Caco-2 (cell line): ENCODE measurements around the gene FGF2. TPM values are rescaled to one million over a fixed set of nuclear protein-coding genes. Genes with fewer than 3 reads are reported as not detected.
"Not testable (repeated sequence)": the region's sequence is repeated elsewhere in the genome, so short reads cannot be mapped to it uniquely, and the experiment has no call there.

ENCODE experiments used
- BruUV-seq: library from RNA; stranded (reverse); fragments of 400-500 nt; replicated peaks from 2 replicates; lab custom pipeline; 2021; lab: Mats Ljungman, UMichigan
- CTCF ChIA-PET: fragments of 300-600 bp; sonication (Branson Sonifier 250); formaldehyde crosslinking; loops from one replicate; lab custom pipeline; 2022; ENCODE audit warnings: antibody characterized with exemption; lab: Charles Lee
- POLR2A ChIA-PET: fragments of 300-600 bp; sonication (Branson Sonifier 250); formaldehyde crosslinking; loops from one replicate; lab custom pipeline; 2022; ENCODE audit warnings: antibody characterized with exemption; lab: Charles Lee
- DNase-seq, 2 experiments: peaks; one replicate each; pipeline versions ENCODE4 v3.0.0 to v3.0.0-alpha.2; 2020 to 2022
- H3K27me3 ChIP-seq: replicated peaks from 2 replicates; pipeline ENCODE4 v1.6.0; 2011; ENCODE audit warnings: low read length; ENCODE audit not compliant: control insufficient read depth, insufficient read depth
- H3K36me3 ChIP-seq: 2 replicates; pipeline ENCODE4 v1.5.1; 2011; ENCODE audit warnings: low read length; ENCODE audit not compliant: control insufficient read depth, insufficient read depth
- H3K4me1 ChIP-seq: fragments of 250-450 bp; sonication (Bioruptor Pico); 2 replicates; pipeline ENCODE4 v1.5.1; 2020; ENCODE audit warnings: mild to moderate bottlenecking
- H3K4me3 ChIP-seq: 2 replicates; pipeline ENCODE4 v1.5.1; 2011; ENCODE audit warnings: low read depth, mild to moderate bottlenecking, control low read depth, low read length
- H3K9me3 ChIP-seq: fragments of 250-450 bp; sonication (Bioruptor Pico); 2 replicates; pipeline ENCODE4 v1.5.1; 2020; ENCODE audit warnings: mild to moderate bottlenecking, moderate library complexity
- H3K27ac Mint-ChIP-seq: one replicate; pipeline ENCODE4 v1.8.0; 2022; ENCODE audit warnings: mixed read lengths; ENCODE audit not compliant: unreplicated experiment
- H3K27me3 Mint-ChIP-seq: one replicate; pipeline ENCODE4 v1.8.0; 2022; ENCODE audit warnings: mixed read lengths; ENCODE audit not compliant: insufficient read depth, unreplicated experiment
- H3K36me3 Mint-ChIP-seq: one replicate; pipeline ENCODE4 v1.8.0; 2022; ENCODE audit warnings: mild to moderate bottlenecking, mixed read lengths; ENCODE audit not compliant: insufficient read depth, unreplicated experiment
- H3K4me1 Mint-ChIP-seq: one replicate; pipeline ENCODE4 v1.8.0; 2022; ENCODE audit warnings: low read depth, mixed read lengths; ENCODE audit not compliant: unreplicated experiment
- H3K4me3 Mint-ChIP-seq: one replicate; pipeline ENCODE4 v1.8.0; 2022; ENCODE audit warnings: mild to moderate bottlenecking, moderate library complexity, mixed read lengths; ENCODE audit not compliant: unreplicated experiment
- H3K9me3 Mint-ChIP-seq: one replicate; pipeline ENCODE4 v1.8.0; 2022; ENCODE audit warnings: mixed read lengths; ENCODE audit not compliant: unreplicated experiment
- intact Hi-C: fragments of 100-400 bp; cut with micrococcal nuclease; formaldehyde crosslinking; loops from one replicate; pipeline ENCODE4 v1.10.0; 2022; ENCODE audit not compliant: unreplicated experiment
- total RNA-seq: library from RNA; stranded (reverse); gene quantifications from 2 replicates; pipeline ENCODE4 v1.2.3, GENCODE V29; 2022
- TF ChIP-seq, protein P1 (sequence below), 2 experiments: fragments of 200-600 bp in 1 of 2; IDR thresholded peaks; 1 replicate in 1 of 2; 2 replicates in 1 of 2; pipeline versions ENCODE4 v1.5.1 to v1.8.0; 2011 to 2022; ENCODE audit warnings: antibody characterized with exemption in 1 of 2, control low read depth in 1 of 2, inconsistent platforms in 1 of 2, low read depth in 1 of 2, low read length in 1 of 2, mild to moderate bottlenecking in 1 of 2, moderate library complexity in 1 of 2; ENCODE audit not compliant: insufficient read depth in 1 of 2, severe bottlenecking in 1 of 2, unreplicated experiment in 1 of 2

FGF2 gene
- total RNA-seq, 1 experiment from 2014 or later, result 0.20 TPM

DNA sequence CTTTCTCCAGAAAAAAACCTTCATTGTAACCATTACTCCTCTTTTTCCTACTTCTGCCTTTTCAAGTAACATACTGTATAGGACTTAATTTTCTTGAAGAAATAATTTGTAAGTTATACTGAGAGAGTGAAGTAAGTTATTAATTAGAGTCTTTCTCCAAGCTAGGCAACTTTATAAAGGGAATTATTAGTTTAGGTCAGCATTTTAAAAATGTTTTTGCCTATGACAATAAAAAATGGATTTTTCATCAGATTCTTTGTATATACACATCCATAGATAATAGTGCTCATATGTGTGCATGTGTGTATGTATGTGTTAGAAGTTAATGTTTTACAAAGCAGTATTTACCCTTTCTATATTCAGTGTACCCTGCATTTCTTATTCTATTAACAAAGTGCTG is 106.1 kb downstream of the FGF2 start:
- Mint-ChIP-seq H3K9me3 (no peaks in the 10 kb centered on the region), H3K4me1 (no peaks in the 10 kb centered on the region), H3K36me3 (peaks cover 20% of the 10 kb centered on the region), H3K27ac (no peak overlapping the region), H3K27me3 (no peaks in the 10 kb centered on the region), H3K4me3 (no peak overlapping the region)
- Histone ChIP-seq H3K4me3 (no peak overlapping the region), H3K27me3 (no peaks in the 10 kb centered on the region), H3K4me1 (no peaks in the 10 kb centered on the region), H3K9me3 (no peaks in the 10 kb centered on the region), H3K36me3 (no peaks in the 10 kb centered on the region)
- CTCF ChIA-PET, result no interaction called here
- no peak for DNase-seq
- TF ChIP-seq, protein P1, sequence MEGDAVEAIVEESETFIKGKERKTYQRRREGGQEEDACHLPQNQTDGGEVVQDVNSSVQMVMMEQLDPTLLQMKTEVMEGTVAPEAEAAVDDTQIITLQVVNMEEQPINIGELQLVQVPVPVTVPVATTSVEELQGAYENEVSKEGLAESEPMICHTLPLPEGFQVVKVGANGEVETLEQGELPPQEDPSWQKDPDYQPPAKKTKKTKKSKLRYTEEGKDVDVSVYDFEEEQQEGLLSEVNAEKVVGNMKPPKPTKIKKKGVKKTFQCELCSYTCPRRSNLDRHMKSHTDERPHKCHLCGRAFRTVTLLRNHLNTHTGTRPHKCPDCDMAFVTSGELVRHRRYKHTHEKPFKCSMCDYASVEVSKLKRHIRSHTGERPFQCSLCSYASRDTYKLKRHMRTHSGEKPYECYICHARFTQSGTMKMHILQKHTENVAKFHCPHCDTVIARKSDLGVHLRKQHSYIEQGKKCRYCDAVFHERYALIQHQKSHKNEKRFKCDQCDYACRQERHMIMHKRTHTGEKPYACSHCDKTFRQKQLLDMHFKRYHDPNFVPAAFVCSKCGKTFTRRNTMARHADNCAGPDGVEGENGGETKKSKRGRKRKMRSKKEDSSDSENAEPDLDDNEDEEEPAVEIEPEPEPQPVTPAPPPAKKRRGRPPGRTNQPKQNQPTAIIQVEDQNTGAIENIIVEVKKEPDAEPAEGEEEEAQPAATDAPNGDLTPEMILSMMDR (IDR thresholded peaks at IDR 0.05; ENCODE audit: insufficient read depth in 1 of 2, low read depth in 1 of 2, low read length in 1 of 2, severe bottlenecking in 1 of 2, unreplicated experiment in 1 of 2), result no peak
- no TSS peak for BruUV-seq
- POLR2A ChIA-PET, result no interaction called here
- intact Hi-C loops, result no loop called here

DNA sequence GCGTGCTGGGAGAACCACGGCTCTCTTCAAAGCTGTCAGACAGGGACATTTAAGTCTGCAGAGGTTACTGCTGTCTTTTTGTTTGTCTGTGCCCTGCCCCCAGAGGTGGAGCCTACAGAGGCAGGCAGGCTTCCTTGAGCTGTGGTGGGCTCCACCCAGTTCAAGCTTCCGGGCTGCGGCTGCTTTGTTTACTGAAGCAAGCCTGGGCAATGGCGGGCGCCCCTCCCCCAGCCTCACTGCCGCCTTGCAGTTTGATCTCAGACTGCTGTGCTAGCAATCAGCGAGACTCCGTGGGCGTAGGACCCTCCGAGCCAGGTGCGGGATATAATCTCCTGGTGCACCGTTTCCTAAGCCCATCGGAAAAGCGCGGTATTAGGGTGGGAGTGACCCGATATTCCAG is 118.5 kb downstream of the FGF2 start:
- BruUV-seq, H3K27me3 Mint-ChIP-seq, H3K4me1 ChIP-seq, H3K27ac Mint-ChIP-seq, H3K27me3 ChIP-seq, H3K36me3 ChIP-seq, CTCF ChIA-PET, H3K4me1 Mint-ChIP-seq, H3K4me3 Mint-ChIP-seq, H3K4me3 ChIP-seq, H3K9me3 Mint-ChIP-seq, intact Hi-C loops, POLR2A ChIA-PET, H3K9me3 ChIP-seq: not testable (repeated sequence)
- peak in 1 of 2 experiments; percentile 5 for DNase-seq
- peaks cover 11% of the 10 kb centered on the region for H3K36me3 Mint-ChIP-seq

DNA sequence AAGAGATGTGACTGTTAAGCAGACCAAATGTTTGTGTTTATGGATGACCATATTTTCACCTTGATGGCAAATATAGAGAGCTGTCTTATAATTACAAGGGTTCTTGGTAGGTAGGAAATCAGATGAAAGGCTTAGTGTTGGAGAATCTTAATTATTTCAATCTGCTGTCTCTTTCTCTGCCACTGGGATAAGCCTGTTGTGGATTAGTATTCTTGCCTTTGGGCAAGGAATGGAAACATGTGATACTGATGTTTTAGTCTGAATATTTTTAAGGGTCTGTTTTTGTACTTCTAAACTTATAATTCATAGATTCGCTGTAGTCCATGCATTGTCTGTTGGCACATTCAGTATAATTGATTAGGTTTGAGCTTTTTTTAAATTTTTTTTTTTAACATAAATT is 119.5 kb downstream of the FGF2 start:
- POLR2A ChIA-PET, result no interaction called here
- H3K36me3 Mint-ChIP-seq, result peaks cover 11% of the 10 kb centered on the region

More for the DNA sequence above, 119.5 kb downstream of the FGF2 start:
- Mint-ChIP-seq H3K4me3 (no peak overlapping the region), H3K9me3 (no peaks in the 10 kb centered on the region), H3K4me1 (no peaks in the 10 kb centered on the region), H3K27ac (no peak overlapping the region), H3K27me3 (no peaks in the 10 kb centered on the region)
- CTCF ChIA-PET, result no interaction called here
- no TSS peak for BruUV-seq
- no peak for DNase-seq
- intact Hi-C loops, result no loop called here
- Histone ChIP-seq H3K9me3 (no peaks in the 10 kb centered on the region), H3K27me3 (no peaks in the 10 kb centered on the region), H3K4me1 (no peaks in the 10 kb centered on the region), H3K4me3 (no peak overlapping the region), H3K36me3 (peaks cover 2% of the 10 kb centered on the region; the same call in 1 of the 2 replicates)
- TF ChIP-seq, protein P1 (IDR thresholded peaks at IDR 0.05; ENCODE audit: insufficient read depth in 1 of 2, low read depth in 1 of 2, low read length in 1 of 2, severe bottlenecking in 1 of 2, unreplicated experiment in 1 of 2), result no peak

Other genes with a start within 250 kb of the FGF2 start
- not detected in 2 replicates for gene IL21, start 205.8 kb upstream of the FGF2 start, total RNA-seq
- 2.6 and 2.7 TPM in 2 replicates for gene BBS12, start 94.1 kb upstream of the FGF2 start, total RNA-seq
- gene NUDT6, start 95.8 kb downstream of the FGF2 start, total RNA-seq, result 5.3 and 5.7 TPM in 2 replicates